Measurements from ENCODE around the gene TLR9.

The TLR9 gene

GRCh38 chr3:52247409-52248164 lies 22.1 kb upstream of the TLR9 start:
- DNase-seq = no peak

DNA sequence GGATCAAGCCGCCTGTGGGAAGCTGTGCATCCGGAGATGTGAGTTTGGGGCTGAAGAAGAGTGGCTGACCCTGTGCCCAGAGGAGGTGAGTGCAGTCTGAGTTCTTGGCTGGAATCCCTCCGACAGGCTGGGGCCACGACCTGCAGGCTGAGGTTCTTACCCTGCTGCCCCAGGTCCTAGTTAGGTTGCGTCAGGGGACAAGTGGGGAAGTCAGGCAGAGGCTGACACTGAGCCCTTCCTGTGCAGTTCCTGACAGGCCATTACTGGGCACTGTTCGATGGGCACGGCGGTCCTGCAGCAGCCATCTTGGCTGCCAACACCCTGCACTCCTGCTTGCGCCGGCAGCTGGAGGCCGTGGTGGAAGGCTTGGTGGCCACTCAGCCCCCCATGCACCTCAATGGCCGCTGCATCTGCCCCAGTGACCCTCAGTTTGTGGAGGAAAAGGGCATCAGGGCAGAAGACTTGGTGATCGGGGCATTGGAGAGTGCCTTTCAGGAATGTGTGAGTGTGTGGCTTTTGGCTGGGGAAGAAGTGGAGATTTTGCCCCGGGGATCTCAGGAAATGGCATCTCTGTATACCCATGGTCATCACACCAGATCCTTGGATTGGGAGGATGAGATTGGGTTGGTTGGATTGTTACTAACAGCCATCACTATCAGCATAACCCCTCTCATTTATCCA lies 21.4 kb upstream of the TLR9 start:
- DNase-seq = no peak

DNA sequence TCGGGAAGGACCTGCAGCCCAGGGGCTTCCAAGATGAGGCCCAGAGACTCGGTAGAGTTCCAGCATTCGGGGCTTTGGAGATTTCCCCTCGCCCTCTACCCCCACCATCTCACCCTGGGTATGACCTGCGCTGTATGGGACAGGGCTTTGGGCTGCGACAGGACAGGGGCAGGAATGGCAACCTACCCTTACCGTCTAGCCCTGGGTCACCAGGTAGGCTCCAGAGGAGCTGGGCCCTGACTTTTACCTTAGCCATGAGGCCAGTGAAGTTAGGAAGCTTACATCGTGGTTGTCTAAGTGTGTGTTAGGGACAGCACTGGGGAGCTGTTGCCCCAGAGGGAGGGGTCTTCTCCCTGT lies 20.8 kb upstream of the TLR9 start:
- DNase-seq = no peak

DNA sequence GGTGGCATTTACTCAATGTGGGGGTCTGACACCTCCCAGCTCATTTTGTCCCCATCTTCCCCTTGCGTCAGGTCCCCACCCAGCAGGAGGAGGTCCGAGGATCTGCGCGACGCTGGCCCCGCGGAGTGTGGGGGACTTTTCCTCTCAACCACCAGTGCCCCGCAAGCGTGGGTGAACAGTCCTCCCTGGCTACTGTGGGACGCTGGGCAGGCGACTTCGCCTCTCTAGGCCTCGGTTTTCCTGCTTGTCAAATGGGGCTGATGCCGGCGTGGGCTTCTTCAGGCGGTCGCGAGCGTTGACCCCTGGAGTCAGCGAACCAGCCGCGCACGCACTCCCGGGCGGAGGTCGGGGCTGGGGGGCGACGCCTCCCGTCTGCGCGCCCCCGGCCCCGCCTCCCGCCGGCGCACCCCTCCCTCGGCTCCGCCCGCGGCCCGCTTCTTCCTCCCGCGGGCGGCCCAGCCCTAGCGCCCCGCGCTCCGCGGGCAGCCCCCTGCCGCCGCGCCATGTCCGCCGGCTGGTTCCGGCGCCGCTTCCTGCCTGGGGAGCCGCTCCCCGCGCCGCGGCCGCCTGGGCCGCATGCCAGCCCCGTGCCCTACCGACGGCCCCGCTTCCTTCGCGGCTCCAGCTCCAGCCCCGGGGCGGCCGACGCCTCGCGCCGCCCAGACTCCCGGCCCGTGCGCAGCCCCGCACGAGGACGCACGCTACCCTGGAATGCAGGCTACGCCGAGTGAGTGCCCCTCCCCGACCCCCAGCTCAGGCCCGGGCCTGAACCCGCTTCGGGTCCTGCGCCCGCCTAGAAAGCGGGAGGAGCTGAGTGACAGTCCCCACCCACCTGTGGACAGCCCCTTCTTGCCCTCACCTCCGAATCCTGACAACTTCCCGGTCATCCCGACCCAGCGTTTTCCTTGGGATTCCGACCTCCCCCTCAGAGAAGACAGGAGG lies 20.1 kb upstream of the TLR9 start, which contains the start of gene PPM1M:
Gene PPM1M (plus strand): TSS at position 438 of the 942 bp plus-strand sequence. CDS start 66 bp downstream, at position 504.
- no peak for DNase-seq

GRCh38 chr3:52243791-52244628 lies 18.6 kb upstream of the TLR9 start:
- DNase-seq = no peak

GRCh38 chr3:52242039-52242438 lies 16.6 kb upstream of the TLR9 start:
- DNase-seq = no peak

DNA sequence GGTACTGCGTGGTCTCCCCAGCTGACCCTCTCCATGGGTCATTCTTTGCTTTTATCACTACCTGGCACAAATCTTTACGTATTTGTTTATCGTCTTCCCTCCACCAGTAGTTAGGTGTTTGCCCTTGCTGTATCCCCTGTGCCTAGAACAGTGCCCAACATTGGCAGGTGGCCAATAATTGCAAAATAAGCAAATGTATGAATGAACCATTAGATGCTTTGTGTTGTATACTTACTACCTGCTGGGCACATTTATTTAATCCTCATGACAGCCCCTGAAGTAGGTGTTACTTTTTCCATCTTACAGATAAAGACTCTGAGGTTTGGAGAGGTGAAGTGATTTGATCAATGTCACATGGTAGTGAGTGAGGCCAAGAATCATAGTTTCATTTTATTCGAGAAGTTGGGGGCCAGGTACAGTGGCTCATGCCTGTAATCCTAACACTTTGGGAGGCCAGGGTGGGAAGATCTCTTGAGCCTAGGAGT lies 15.5 kb upstream of the TLR9 start:
- no peak for DNase-seq

GRCh38 chr3:52240059-52240885 lies 14.8 kb upstream of the TLR9 start:
- DNase-seq = no peak

DNA sequence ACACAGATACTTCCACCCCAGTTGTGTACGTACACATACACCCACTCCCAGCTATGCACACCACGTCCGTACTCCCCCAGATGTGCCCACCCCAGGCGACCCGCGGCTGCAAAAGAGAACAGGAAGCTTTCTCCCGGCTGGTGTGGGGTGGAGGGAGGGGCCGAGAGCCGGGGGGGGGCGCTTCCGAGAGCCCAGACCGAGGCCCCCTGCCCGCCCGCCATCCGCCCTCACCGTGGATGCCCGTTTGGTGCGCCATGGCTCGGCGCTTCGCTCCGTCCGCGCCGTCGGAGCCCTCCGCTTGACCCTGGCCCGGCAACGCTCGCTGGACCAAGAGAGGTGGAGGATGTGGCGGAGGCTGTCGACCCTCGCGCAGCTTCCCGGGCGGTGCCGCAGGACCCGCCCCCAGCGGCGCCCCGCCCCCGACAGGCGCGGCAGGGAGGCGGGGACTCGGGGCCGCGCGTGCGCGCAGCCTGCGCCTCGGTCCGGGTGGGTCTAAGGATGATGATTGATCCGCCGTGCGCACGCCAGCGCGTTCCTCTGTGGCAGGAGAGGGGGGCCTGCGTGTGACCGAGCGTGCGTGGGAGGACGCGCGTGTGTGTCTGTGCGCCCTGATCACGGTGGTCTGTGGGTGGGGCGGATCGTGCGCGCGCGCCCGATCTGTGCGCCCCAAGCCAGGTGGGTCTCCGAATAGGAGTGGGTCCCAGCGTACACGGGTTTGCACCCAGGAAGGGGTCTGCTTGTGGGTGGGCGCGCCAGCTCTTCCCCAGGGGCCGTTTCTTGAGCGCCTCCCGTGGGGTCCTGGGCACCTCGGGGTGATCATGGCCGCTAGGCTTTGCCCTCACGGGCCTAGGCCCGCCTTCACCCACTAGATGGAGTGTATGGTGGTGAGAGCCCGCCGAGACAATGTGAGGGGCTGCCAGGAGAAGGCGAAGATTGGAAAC lies 13.6 kb upstream of the TLR9 start, which contains the start of gene TWF2:
Gene TWF2 (minus strand): TSS at position 398 of the 941 bp plus-strand sequence. CDS start 142 bp downstream, at position 256.
- peak; percentile 11 for DNase-seq

GRCh38 chr3:52238193-52238760 lies 12.8 kb upstream of the TLR9 start:
- DNase-seq = no peak

DNA sequence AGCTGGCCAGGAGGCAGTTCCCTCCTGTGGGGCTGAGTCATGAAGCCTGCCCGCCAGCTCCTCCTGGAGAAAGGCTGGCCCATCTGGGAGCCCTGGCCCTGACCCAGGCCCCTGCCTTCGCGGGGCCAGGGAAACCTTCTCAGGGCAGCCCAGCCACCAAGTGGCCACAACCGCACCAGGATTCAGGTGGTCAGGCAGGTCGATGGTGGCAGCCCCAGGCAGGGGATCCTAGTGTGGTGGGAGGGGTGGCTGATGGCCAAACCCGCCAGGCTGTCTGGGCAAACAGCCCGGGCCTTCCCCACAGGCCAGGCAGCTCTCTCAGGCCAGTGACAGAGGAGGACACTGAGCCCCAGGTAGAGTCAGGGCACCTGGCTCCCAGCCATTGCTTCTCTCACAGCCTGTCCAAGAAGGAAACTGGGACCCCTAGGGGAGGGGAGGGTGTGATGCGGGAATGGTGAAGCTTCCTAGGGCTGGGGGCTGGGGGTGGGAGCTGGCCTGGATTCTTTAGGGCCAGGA lies 12.3 kb upstream of the TLR9 start:
- DNase-seq = no peak

DNA sequence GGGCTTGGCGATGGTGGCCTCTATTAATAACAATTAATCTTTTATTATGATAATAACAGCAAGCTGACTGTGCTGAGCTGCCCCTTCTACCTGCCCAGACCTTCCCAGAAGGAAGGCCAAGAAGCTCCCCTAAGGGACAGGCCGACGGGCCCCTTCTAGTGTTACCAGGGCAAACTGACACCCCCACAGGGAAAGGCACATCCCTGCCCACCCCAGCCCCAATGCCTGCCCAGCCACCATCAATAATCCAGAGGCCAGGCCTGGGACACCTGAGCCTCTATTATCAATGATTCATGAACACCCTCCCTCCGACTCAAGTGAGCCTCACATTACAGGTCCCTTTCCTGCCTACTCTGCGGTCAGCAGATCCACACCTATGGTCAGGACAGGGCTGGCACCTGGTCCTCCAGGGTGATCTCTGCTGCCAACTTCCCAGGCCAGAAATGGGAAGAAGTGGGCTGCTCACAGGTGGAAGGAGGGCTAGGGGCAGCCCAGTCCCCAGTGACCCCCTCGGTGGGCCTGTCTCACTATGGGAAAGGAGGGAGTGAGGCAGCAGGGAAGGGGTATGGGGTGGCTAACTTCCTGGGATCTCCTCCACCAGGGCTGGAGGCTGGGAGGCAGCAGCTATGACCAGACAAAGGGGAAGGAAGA lies 11.7 kb upstream of the TLR9 start:
- DNase-seq = no peak

- no peak for DNase-seq
Observed at GRCh38 chr3:52236424-52236886, 11.0 kb upstream of the TLR9 start.

GRCh38 chr3:52234516-52235447 lies 9.3 kb upstream of the TLR9 start:
- DNase-seq = no peak

DNA sequence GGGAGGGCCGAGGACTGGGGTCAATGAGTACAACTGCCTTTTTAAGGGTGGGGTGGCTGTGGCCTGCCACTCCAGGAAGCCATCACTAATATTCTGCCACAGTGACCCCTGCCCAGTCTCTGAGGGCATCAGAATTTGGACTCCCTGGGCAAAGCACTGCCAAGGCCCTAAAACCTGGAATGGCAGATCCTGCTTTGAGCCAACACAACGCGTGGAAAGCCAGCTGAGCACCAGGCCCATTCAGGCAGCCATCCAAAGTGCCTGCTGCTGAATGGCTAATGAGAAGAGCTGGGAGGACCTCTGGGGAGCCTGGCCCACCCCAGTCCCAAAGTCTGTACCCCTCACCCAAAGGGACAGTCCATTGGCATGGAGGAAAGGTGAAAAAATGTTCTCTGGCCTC lies 8.5 kb upstream of the TLR9 start:
- no peak for DNase-seq

DNA sequence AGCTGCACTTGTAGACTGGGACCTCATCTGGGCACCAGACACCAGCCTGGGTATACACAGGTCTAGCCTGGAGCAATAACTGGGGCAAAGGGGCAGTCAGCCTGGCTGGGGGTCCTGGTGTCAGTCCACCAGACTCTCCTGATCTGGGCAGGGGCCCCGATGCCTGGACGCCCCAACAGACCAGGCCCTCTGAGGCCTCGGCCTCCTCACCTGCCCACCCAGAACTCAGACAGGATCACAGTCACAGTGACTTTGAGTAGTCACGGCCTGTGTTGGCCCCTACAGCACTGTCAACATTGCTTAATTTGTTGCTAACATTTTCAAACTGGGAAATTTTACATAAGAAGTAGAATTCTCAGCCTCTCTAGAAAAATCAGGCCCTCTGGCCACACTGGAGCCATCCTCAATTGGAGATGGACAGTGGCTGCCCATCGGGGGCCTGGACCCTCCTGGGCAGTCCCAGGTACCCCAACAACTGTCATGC lies 7.7 kb upstream of the TLR9 start:
- no peak for DNase-seq
